ENCODE measurements around the gene TMCO1.
A peak's percentile ranks its signal among the peaks of the same experiment; 100 is the strongest.
"Not testable (repeated sequence)": the region's sequence is repeated elsewhere in the genome, so short reads cannot be mapped to it uniquely, and the experiment has no call there.

The TMCO1 gene

DNA sequence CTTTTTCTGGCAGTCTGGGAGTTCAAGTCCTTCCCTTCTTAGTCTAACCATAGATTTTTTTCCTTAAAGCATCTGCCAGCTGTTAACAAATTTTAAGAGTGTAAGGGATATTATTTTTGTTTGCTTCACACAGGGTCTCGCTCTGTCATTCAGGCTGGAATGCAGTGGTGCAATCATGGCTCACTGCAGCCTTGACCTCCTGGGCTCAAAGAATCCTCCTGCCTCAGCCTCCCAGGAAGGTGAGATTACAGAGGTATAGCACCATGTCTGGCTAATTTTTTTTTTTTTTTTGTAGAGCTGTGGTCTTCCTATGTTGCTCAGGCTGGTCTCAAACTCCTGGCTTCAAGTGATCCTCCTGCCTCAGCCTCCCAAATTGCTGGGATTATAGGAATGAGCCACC is 23.8 kb downstream of the TMCO1 start:
- not testable (repeated sequence) for DNase-seq

DNA sequence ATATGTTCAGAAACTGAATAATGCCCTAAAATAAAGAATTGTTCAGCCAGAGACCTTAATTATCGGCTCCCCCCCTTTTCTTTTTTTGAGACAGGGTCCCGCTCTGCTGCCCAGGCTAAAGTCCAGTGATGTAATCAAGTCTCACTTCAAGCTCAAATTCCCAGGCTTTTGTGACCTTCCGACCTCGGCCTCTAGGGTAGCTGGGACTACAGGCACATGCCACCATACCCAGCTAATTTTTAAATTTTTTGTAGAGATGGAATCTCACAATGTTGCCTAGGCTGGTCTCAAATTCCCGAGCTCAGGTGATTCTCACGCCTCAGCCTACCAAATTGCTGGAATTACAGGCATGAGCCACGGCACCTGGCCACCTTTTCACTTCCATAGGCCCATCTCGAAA is 26.5 kb downstream of the TMCO1 start:
- DNase-seq: no peak

DNA sequence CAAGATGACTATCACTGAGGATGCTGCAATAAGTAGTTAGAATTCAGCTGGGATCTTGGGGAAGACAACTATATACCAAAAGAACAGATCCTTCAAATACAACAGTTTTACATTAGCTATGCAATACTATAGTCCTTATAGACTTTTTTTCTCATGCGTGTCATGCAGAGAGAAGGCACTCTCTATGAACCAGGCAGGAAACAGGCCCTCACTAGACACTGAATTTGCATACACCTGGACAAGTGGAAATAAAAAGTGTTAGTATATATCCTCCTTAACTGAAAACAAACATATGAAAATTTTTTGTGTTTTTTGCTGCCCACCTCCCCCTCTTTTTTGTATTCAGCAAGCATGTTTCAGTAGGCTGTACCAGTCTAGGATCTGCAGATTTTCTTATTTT is 29.9 kb downstream of the TMCO1 start:
- no peak for DNase-seq

DNA sequence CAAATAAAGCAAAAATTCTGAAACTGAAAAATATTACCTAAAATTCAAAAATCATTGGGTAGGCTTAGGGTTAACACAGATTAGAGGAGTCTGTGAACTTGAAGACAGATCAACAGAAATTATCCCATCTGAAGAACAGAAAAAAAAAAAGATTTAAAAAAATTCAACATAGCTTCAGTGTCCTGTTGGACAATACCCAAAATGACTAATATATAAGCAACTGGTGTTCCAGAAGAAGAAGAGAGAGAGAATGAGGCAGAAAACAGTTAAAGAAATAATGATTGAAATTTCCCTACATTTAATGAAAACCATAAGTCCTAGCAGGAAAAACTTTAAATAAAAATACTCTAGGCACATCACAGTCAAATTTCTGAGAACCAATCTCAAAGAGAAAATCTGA is 31.5 kb downstream of the TMCO1 start:
- no peak for DNase-seq

DNA sequence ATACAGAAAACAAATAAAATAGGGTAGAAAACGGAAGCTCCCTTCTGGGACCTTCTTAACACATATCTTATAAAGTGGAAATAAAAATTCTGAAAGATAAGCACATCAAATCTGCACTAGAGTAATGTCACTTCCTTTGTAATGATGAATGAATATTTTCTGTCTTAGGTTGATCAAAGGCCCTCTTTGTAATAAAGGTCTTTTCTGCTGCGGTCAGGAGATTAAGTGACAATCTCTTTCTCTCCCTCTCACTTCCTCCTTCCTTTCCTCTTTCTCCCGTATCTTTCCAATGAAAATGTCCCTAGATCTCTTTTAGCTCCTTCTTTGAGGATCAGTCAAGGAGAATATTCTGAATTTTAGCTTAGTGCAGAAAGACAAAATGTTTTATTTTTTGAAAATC is 33.8 kb downstream of the TMCO1 start:
- no peak for DNase-seq

DNA sequence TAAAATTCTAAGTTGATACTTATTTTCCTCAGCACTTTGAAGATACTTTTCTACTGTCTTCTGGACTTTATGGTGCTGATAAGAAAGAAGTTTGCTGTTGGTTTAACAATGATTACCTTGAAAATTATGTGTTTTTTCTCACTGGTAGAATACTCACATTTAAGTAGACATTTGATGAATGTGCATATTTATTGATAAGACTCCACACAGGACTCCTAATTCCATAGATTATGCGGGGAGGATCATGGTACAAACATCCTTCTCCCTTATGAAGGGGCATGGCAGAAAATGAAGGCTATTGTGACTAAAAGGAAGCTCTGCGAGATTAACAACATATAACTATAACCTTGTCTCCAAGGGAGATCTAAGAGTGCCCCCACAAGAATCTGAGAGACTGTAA is 41.8 kb downstream of the TMCO1 start:
- no peak for DNase-seq

DNA sequence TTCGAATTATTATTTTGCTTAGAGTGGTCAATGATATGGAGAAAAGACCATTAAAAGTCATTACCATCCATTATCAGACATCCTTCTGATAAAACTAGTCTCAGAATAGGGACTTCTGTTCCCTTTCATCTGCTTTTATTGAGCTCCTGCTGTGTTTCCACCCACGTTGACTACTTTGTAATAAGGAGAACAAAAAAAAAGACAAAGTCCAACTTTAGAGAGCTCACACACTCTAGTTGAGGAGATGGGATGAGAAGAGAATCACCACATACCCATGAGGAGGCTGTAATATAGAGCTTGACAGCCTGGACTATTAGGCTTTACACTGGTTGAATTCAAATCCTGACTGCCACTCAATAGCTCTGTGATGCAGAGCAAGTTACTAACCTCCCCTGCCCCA is 42.5 kb downstream of the TMCO1 start:
- no peak for DNase-seq

DNA sequence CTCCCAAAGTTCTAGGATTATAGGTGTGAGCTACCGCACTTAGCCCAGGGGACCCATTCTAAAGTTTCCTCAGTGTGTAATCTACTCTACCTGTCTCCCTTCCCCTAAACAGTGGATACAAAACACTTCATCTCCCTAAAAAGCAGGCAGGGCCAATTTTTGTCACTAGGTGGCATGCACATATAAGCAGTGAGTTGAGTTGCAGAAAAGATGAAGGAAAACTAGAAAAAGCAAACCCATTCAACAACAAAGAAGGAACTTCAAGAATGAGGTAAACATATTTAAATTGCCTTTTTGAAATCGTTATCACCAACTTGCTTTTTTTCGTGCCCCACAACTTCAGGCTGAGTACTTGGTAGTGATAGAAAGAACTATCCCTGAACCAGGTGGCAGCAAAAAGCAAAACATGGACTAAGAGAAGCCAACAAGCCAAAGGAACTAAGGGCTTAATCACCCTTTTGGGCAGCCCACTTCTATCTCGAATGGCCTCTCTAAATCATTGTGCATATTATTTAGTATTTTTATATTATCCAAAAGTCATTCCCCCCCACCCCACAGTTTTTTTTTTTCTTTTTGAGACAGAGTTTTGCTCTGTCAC is 50.7 kb downstream of the TMCO1 start:
- DNase-seq: peak; percentile 54 to 63 (median 60)

DNA sequence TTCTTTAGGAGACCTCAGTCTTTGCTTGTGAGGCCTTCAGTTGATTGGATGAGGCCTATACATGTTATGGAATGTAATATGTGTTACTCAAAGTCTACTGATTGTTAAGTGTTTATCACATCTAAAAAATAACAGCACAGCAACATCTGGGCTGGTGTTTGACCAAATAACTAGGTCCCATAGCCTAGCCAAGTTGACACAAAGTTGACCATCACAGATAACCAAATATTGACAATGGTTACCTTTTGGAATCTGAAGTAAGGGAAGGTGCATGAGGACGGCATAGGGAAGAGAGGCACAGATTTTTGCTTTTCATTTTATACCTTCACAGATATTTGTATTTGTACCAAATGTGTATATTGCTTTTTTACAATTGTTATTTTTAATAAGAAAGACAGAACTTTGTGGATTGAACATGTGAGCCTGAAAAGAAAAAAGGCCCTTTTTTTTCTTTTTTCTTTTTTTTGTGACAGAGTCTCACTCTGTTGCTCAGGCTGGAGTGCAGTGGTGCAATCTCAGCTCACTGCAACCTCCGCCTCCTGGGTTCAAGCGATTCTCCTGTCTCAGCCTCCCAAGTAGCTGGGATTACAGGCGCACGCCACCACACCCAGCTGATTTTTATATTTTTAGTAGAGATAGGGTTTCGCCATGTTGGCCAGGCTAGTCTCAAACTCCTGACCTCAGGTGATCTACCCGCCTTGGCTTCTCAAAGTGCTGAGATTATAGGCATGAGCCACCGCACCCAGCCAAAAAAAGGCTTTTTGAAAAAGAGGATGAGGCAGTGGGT is 52.2 kb downstream of the TMCO1 start:
- DNase-seq: not testable (repeated sequence)

DNA sequence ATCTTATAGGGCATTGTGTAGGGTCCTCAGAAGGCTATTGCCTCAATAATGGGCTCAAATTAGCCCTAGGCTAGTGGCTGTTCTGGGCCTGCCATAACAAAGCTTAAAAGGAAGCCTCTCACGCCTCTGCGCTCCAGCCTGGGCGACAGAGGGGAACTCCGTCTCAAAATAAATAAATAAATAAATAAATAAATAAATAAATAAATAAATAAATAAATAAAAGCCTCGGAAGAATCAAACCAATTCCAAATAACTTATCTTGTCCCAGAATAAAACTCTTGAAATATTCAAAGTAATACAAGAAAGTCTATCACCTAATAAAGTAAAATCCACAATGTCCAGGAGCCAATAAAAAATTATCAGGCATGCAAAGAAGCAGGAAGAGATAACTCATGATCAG is 55.9 kb downstream of the TMCO1 start:
- DNase-seq: no peak

DNA sequence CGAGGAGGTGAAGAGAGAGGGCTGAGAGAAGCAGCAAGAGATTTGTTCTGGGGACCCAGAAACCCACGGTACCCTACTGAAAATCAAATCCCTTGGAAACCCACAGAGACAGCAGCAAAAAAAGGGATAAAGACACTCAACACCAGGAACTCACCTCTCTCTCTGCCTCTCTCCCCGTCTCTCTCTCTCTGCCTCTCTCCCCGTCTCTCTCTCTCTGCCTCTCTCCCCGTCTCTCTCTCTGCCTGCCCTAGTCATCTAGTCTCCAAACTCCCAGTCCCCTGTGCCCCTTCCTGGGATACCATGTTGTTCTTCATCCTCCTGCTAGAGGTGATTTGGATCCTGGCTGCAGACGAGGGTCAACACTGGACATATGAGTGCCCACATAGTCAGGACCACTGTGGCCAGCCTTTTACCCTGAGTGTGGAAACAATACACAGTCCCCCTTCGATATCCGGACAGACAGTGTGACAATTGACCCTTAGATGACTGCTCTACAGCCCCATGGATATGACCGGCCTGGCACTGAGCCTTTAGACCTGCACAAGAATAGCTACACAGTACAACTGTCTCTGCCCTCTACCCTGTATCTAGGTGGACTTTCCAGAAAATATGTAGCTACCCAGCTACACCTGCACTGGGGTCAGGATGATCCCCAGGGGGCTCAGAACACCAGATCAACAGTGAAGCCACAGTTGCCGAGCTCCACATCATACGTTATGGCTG is 60.5 kb downstream of the TMCO1 start:
- DNase-seq: no peak

DNA sequence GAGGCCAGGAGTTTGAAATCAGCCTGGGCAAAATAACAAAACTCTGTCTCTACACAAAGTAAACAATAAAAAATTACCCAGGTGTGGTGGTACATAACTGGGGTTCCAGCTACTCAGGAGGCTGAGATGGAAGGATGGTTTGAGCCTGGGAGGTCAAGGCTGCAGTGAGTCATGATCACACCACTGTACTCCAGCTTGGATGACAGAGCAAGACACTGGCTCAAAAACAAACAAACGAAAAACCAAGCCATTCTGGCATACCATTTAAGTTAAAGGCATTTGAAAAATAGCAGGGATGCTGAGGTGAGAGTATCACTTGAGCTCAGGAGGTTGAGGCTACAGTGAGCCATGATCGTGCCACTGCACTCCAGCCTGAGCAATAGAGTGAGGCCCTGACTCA is 65.0 kb downstream of the TMCO1 start:
- DNase-seq: no peak

DNA sequence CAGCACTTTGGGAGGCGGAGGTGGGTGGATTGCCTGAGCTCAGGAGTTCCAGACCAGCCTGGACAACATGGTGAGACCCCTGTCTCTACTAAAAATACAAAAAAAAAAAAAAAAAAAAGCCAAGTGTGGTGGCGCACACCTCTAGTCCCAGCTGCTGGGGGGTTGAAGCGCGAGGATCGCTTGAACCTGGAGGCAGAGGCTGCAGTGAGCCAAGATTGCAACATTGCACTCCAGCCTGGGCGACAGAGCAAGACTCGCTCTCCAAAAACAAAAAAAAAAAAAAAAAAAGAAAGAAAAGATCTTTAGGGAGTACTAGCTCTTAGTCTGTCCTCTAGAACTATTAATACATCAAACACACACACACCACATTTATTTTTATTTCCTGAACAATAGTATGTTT is 66.7 kb downstream of the TMCO1 start:
- not testable (repeated sequence) for DNase-seq

DNA sequence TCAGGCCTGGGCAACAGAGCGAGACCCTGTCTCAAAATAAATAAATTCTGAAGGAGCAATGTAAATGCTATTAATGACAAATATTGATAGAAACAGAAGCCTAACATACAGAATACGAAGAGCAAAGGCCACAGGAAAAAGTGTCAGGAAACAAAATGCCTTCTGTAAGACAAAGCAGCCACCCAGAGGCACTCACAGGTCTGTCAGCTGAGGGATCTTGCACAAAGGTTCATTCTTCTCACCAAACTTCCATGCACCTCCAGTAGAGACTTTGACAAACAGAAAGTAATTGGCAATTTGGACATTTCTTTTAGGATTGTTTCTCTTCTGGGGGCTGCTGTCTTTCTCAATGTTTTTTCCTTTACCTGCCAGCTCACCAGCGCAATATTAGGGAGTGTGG is 69.1 kb downstream of the TMCO1 start:
- no peak for DNase-seq

DNA sequence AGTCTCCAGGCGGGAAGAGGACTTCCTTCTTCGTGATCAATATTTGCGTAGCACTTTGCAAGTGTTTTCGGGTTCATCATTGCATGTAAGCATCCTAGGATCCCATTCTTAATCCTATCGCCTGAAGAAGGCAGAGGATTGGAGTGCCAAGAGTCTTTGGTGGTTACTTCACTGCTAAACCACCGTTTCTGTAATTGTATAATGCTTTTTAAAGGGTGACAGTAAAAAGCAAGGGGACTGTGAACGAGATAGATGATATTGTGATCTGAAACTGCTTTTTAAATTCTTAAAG is 70.0 kb downstream of the TMCO1 start:
- DNase-seq: no peak

DNA sequence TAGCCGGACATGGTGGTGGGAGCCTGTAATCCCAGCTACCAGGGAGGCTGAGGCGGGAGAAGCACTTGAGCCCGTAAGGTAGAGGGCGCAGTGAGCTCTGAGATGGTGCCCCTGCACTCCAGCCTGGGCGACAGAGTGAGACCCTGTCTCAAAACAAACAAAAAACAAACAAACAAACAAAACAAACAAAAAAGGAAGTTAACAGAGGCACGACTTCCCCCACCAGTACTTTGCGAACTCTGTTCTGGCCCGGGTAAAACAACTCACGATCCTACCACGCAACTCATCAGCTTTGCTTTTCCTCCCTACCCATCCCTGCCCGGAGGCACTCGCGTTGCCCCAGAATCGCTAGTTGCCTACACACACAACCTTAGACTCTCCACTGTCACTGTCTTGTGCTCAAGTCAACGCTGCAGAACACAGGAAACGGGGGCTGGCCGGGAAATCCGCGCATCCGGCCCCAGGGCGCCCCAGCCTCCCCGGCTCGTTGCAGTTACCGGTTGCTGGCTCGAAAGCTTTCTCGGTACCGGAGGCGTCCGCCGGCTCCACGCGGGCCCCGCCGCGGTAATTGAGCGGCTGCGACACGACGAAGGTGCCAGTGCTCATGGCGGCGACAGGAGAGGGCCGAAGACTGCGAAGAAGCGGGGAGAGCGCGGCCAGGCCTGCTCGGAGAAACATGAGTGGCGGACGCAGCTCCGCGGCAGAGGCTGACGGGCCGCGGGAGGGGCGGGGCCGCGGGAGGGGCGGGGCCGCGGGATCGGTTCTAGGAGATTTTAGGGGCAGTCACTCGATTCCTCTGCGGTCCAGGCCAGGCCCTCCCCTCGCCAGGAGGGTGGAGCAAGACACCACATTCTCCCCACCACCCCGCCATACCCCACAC is 70.5 kb downstream of the TMCO1 start, which contains the start of gene ALDH9A1:
TSS of gene ALDH9A1 (minus strand) at position 682 of the 880 bp plus-strand sequence. CDS start at position 678, 4 bp downstream.
- peak; percentile 88 to 95 (median 92) for DNase-seq

DNA sequence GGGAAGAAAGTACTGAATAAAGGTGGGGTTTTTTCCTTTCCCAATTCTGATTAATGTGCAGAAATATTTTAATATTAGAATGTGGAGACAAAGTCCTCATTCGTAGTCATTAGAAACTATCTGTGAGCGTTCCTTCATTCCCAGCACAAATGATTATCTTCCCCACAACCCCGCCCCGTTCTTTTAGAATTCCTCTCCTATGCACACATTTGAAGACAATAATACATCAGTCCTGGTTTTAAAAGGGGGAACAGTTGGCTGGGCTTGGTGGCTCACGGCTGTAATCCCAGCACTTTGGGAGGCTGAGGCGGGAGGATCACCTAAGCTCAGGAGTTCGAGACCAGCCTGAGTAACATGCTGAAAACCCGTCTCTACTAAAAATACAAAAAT is 71.2 kb downstream of the TMCO1 start:
- no peak for DNase-seq

DNA sequence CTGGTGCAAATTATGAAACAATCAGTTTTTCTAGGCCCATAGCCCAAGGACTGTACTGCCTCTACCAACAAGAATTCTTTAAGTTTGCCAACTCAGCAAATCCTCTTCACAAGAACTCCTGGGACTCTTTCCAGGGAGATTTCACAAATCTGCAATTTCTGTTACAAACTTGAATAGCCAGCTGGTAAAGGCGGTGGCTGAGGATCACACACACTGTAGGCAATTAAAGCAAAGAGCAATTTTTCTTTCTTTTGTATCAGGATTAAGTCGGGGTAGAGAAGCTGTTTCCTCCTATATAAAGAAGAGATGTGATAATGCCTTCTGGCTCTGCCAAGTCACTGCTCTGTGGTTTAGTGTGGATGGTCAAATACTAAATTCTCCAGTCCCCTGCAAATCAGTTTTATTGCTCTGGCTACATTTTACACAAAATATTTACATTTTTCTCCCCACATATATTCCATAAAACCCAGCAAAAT is 72.0 kb downstream of the TMCO1 start:
- DNase-seq: peak; percentile 8 to 59 (median 26)

DNA sequence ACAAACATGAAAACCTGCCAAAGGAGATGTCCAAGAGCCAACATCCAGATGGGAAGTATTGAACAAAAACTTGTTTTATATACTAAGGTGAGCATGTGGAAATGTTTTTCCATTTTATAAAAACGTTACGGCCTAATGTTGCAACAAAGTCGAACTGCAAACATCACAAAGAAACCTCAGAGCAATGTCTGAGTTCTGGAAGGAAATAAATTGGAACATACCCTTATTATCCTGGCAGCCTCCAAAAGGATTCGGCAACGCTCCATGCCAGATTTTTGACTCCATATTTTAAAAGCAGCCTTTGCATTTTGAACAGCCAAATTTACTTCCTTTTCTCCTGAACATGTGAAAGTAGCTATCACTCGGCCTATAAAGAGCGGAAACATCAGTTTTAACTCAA is 73.6 kb downstream of the TMCO1 start:
- peak in 1 of 4 experiments; percentile 25 for DNase-seq

DNA sequence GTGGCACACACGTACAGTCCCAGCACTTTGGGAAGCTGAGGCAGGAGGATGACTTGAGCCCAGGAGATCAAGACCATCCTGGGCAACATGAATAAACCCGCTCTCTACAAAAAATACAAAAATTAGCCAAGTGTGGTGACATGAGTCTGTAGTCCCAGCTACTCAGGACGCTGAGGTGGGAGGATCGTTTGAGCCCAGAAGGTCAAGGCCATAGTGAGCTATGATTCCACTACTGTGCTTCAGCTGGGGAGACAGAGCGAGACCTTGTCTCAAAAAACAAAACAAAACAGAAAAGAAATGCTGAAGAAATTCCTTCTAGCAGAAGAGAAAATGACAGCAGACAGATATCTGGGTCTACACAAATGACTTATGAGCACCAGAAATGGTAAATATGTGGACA is 80.6 kb downstream of the TMCO1 start:
- no peak for DNase-seq

DNA sequence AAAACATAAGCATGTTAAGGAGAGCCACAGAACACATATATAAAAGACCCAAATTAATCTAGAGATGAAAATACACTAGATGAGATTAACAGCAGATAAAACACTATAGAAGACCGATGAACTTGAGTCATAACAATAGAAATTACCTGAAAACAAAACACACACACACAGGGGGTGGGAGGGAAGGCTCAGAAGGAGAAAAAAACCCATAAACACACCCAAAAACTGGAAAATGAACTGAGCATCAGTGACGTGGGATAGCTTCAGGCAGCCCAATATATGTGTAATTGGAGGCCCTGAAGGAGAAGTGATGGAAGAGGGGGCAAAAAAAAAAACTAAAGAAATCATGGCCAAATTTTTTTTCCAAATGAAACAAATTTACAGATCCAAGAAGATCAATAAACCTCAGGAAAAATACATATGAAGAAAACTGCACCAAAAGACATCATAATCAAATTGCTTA is 81.7 kb downstream of the TMCO1 start:
- DNase-seq: no peak

DNA sequence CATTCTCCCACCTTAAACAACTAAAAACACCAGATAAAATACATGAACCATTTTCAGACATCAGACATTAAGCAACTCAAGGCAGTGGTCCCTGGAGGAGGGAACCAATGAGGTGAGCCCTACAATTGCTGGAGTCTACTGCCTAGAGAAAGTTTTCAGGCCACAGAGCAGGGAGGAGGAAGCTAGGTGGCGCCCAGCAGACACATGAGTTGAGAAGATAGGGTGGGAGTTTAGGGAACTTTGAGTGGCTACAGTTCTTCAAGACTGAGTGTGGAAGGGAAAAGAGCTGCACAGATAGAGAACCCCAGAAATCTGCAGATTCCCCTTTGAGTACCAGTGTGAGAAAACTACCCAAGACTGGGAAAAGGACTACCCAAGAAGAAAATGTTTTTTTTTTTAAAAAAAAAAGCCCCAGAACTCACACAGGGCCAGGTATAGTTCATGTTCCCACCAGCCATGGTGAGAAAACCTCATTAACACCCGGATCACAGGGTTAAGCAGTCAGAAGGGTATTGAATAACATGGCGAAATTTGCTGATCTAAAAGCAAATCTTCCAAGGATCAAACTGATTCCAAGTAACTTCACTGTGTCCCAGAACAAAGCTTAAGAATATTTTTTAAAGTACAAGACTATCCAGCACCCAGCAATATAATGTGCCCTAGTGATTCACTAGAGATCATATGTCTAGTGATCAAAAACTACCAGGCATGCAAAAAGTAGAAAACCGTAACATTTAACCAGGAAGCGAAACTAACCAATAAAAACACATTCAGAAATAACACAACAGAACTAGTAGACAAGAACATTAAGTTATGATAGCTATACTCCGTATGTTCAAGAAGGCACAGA is 82.3 kb downstream of the TMCO1 start:
- DNase-seq: peak; percentile 20 to 73 (median 56)

Measured in suppressor macrophage (primary cell).